ENCODE results near the gene PLD1. TPM values are rescaled to one million over a fixed set of nuclear protein-coding genes. Genes with fewer than 3 reads are reported as not detected.

Gene PLD1
- total and polyA plus RNA-seq, 3 experiments from 2014 or later, result 0.59 to 14.5 (median 1.3) TPM

GRCh38 chr3:171672538-171672937, 137.7 kb downstream of the PLD1 start:
- no peaks in the 10 kb centered on the region for H3K4me1 Mint-ChIP-seq
- Histone ChIP-seq H3K27me3 (ENCODE audit: insufficient read depth, low read length, poor library complexity, severe bottlenecking) (no peaks in the 10 kb centered on the region), H3K4me3 (ENCODE audit: low read length) (no peak overlapping the region), H3K27ac (ENCODE audit: low read depth, low read length) (no peak overlapping the region), H3K9me3 (ENCODE audit: low read length) (no peaks in the 10 kb centered on the region), H3K36me3 (ENCODE audit: insufficient read depth, low read length) (no peaks in the 10 kb centered on the region), H3K4me1 (ENCODE audit: insufficient read depth, low read length) (no peaks in the 10 kb centered on the region)
- no peak for DNase-seq
- ChIA-PET POLR2A (no interaction called here), CTCF (interaction anchor here (1.7 kb wide), 1 partner anchor 14 kb away, joined by 3 read pairs; no protein-coding TSS in a partner anchor)
- no peaks in the 10 kb centered on the region for H3K9me3 Mint-ChIP-seq
- no peaks in the 10 kb centered on the region for H3K36me3 Mint-ChIP-seq
- peaks cover 3 to 8% of the 10 kb centered on the region in 2 donors for H3K27me3 Mint-ChIP-seq
- no peak overlapping the region for H3K4me3 Mint-ChIP-seq
- H3K27ac Mint-ChIP-seq, result no peak overlapping the region

DNA sequence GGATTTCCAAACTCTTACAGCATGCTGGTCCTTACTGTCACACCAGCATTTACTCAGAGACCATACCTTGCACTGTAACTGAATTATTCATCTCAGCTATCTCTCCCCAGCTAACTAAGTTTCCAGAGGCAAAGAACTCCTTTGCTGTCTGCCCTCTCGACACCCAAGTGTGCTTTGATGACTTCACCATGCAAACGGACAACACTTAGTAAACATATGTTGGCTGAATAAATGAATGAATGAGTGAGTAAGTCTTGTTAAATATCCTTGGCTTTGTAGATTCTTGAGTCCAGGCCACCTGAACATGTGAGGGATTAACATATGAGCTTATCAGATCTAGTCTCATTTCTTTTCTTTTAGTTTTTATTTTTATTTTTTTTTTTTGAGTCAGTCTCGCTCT, 138.2 kb downstream of the PLD1 start:
- DNase-seq, result no peak
- ChIA-PET POLR2A (no interaction called here), CTCF (interaction anchor here (1.7 kb wide), 1 partner anchor 14 kb away, joined by 3 read pairs; no protein-coding TSS in a partner anchor)
- Histone ChIP-seq H3K4me1 (ENCODE audit: insufficient read depth, low read length) (no peaks in the 10 kb centered on the region), H3K9me3 (ENCODE audit: low read length) (no peaks in the 10 kb centered on the region), H3K36me3 (ENCODE audit: insufficient read depth, low read length) (no peaks in the 10 kb centered on the region), H3K4me3 (ENCODE audit: low read length) (no peak overlapping the region), H3K27me3 (ENCODE audit: insufficient read depth, low read length, poor library complexity, severe bottlenecking) (no peaks in the 10 kb centered on the region), H3K27ac (ENCODE audit: low read depth, low read length) (no peak overlapping the region)
- Mint-ChIP-seq H3K27ac (no peak overlapping the region), H3K4me1 (no peaks in the 10 kb centered on the region), H3K36me3 (no peaks in the 10 kb centered on the region), H3K4me3 (no peak overlapping the region), H3K9me3 (no peaks in the 10 kb centered on the region), H3K27me3 (peaks cover 1 to 4% of the 10 kb centered on the region in 2 donors)

- Histone ChIP-seq H3K27me3 (ENCODE audit: insufficient read depth, low read length, poor library complexity, severe bottlenecking) (no peaks in the 10 kb centered on the region), H3K27ac (ENCODE audit: low read depth, low read length) (no peak overlapping the region), H3K4me1 (ENCODE audit: insufficient read depth, low read length) (no peaks in the 10 kb centered on the region), H3K4me3 (ENCODE audit: low read length) (no peak overlapping the region), H3K36me3 (ENCODE audit: insufficient read depth, low read length) (no peaks in the 10 kb centered on the region), H3K9me3 (ENCODE audit: low read length) (no peaks in the 10 kb centered on the region)
- DNase-seq, result no peak
- Mint-ChIP-seq H3K9me3 (no peaks in the 10 kb centered on the region), H3K27ac (no peak overlapping the region), H3K36me3 (no peaks in the 10 kb centered on the region), H3K4me1 (no peaks in the 10 kb centered on the region), H3K4me3 (no peak overlapping the region), H3K27me3 (peaks cover 1 to 2% of the 10 kb centered on the region in 2 donors)
- CTCF ChIA-PET, result no interaction called here
- POLR2A ChIA-PET, result no interaction called here
Observed at GRCh38 chr3:171671709-171672108, 138.6 kb downstream of the PLD1 start.

DNA sequence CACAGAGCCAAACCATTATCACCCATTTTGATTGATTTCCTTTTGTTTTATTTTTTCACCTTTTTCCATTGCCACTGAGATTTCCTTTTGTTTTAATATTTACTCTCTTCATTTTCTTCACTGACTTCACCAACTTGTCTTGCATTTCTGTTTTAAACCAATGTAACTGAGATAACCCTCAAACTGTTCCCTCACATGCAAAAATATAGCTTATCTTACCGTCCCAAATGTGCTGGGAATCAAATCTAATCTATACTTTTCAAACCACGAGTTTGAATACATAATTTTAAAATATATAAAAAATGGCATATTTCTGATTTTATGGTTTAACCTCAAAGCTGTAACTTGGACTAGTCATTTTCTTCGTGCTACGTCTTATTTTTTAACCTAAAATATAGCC, 143.8 kb downstream of the PLD1 start:
- Histone ChIP-seq H3K36me3 (ENCODE audit: insufficient read depth, low read length) (no peaks in the 10 kb centered on the region), H3K4me1 (ENCODE audit: insufficient read depth, low read length) (no peaks in the 10 kb centered on the region), H3K27me3 (ENCODE audit: insufficient read depth, low read length, poor library complexity, severe bottlenecking) (peaks cover 3% of the 10 kb centered on the region), H3K9me3 (ENCODE audit: low read length) (no peaks in the 10 kb centered on the region), H3K4me3 (ENCODE audit: low read length) (no peak overlapping the region), H3K27ac (ENCODE audit: low read depth, low read length) (no peak overlapping the region)
- Mint-ChIP-seq H3K4me1 (no peaks in the 10 kb centered on the region), H3K27me3 (peaks cover 3 to 31% of the 10 kb centered on the region in 2 donors), H3K9me3 (no peaks in the 10 kb centered on the region), H3K36me3 (peaks cover 0 to 2% (median 0%) of the 10 kb centered on the region in 3 donors), H3K27ac (peak overlapping the region in 1 of 8 donors; percentile 79), H3K4me3 (no peak overlapping the region)
- CTCF ChIA-PET, result no interaction called here
- DNase-seq, result no peak
- POLR2A ChIA-PET, result no interaction called here

DNA sequence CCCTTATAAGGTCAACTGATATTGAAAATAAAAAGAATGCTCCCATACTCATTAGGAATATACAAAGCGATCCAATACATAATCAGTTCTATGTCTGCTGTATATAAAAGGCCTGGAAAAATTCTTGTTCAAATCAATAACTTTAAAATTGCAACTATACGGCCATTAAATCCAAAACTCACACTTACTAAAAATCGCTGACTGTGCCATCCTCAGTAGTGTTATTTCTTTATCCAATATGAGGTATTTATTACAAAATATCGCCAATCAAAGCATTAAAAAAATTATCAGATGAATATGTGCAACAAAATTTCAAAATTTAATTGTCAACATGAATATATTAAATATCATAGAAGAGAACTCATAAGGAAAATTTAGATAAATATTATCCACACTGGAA, 146.5 kb downstream of the PLD1 start:
- no peaks in the 10 kb centered on the region for H3K9me3 Mint-ChIP-seq
- CTCF ChIA-PET, result no interaction called here
- POLR2A ChIA-PET, result no interaction called here
- H3K27ac ChIP-seq (ENCODE audit: low read depth, low read length), result no peak overlapping the region
- H3K36me3 ChIP-seq (ENCODE audit: insufficient read depth, low read length), result no peaks in the 10 kb centered on the region
- no peaks in the 10 kb centered on the region for H3K4me1 ChIP-seq (ENCODE audit: insufficient read depth, low read length)
- no peak overlapping the region for H3K27ac Mint-ChIP-seq
- H3K27me3 Mint-ChIP-seq, result peaks cover 3 to 33% of the 10 kb centered on the region in 2 donors
- H3K4me3 Mint-ChIP-seq, result no peak overlapping the region
- no peaks in the 10 kb centered on the region for H3K9me3 ChIP-seq (ENCODE audit: low read length)
- H3K36me3 Mint-ChIP-seq, result peaks cover 0 to 2% (median 0%) of the 10 kb centered on the region in 3 donors
- no peaks in the 10 kb centered on the region for H3K4me1 Mint-ChIP-seq
- H3K4me3 ChIP-seq (ENCODE audit: low read length), result no peak overlapping the region
- peaks cover 3% of the 10 kb centered on the region for H3K27me3 ChIP-seq (ENCODE audit: insufficient read depth, low read length, poor library complexity, severe bottlenecking)
- DNase-seq, result no peak

GRCh38 chr3:171661484-171661883, 148.8 kb downstream of the PLD1 start:
- Histone ChIP-seq H3K4me3 (ENCODE audit: low read length) (no peak overlapping the region), H3K27me3 (ENCODE audit: insufficient read depth, low read length, poor library complexity, severe bottlenecking) (peaks cover 3% of the 10 kb centered on the region), H3K27ac (ENCODE audit: low read depth, low read length) (no peak overlapping the region), H3K4me1 (ENCODE audit: insufficient read depth, low read length) (no peaks in the 10 kb centered on the region), H3K9me3 (ENCODE audit: low read length) (no peaks in the 10 kb centered on the region), H3K36me3 (ENCODE audit: insufficient read depth, low read length) (no peaks in the 10 kb centered on the region)
- POLR2A ChIA-PET, result no interaction called here
- CTCF ChIA-PET, result no interaction called here
- no peak overlapping the region for H3K27ac Mint-ChIP-seq
- H3K4me3 Mint-ChIP-seq, result no peak overlapping the region
- H3K27me3 Mint-ChIP-seq, result peaks cover 2 to 39% of the 10 kb centered on the region in 2 donors
- H3K36me3 Mint-ChIP-seq, result peaks cover 0 to 2% (median 0%) of the 10 kb centered on the region in 3 donors
- DNase-seq, result no peak
- H3K4me1 Mint-ChIP-seq, result no peaks in the 10 kb centered on the region
- no peaks in the 10 kb centered on the region for H3K9me3 Mint-ChIP-seq

DNA sequence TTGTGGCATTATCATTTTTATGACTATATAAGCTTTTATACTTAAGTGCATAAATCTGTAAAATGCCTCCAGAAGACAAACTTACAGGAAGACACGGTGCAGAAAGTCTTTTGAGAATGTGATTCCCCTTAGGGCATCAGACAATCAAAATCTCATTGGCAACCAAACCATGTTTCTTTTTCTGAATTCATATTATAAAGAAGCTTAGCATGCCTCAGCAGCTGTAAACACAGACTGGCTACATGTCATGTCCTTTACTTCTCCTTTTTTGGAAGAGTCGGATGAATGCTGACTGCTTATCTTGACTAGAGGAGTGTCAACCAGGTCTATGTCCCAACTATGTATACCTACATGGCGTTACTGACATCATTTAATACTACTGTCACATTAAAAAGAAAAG, 150.1 kb downstream of the PLD1 start:
- Histone ChIP-seq H3K27me3 (ENCODE audit: insufficient read depth, low read length, poor library complexity, severe bottlenecking) (peaks cover 3% of the 10 kb centered on the region), H3K9me3 (ENCODE audit: low read length) (no peaks in the 10 kb centered on the region), H3K27ac (ENCODE audit: low read depth, low read length) (no peak overlapping the region), H3K36me3 (ENCODE audit: insufficient read depth, low read length) (no peaks in the 10 kb centered on the region), H3K4me3 (ENCODE audit: low read length) (no peak overlapping the region), H3K4me1 (ENCODE audit: insufficient read depth, low read length) (no peaks in the 10 kb centered on the region)
- CTCF ChIA-PET, result interaction anchor here (0.9 kb wide), 1 partner anchor 106 kb away, joined by 3 read pairs; no protein-coding TSS in a partner anchor
- Mint-ChIP-seq H3K4me3 (no peak overlapping the region), H3K36me3 (peaks cover 0 to 2% (median 0%) of the 10 kb centered on the region in 3 donors), H3K9me3 (no peaks in the 10 kb centered on the region), H3K27ac (no peak overlapping the region), H3K27me3 (peaks cover 2 to 30% of the 10 kb centered on the region in 2 donors), H3K4me1 (no peaks in the 10 kb centered on the region)
- no peak for DNase-seq
- POLR2A ChIA-PET, result no interaction called here

DNA sequence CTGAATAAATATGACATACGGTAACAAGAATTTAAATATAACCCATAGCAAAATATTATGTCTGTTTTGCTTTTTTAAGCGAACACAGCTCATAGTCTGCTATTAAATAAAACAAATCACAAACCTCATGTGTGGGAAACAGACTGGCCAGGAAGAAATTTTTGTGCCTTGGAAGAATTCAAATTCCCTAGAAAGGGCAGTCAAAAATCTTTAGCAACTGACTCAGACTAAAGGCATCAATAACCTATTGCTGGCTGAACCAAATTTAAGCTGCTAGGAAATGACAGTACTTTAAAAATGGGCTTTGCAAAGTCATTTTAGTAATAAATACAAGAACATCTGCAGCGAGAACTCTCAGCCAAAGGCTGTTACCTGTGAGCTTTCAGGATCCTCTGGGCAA, 151.4 kb downstream of the PLD1 start:
- Mint-ChIP-seq H3K4me3 (no peak overlapping the region), H3K27me3 (peaks cover 2 to 25% of the 10 kb centered on the region in 2 donors), H3K36me3 (peaks cover 0 to 2% (median 0%) of the 10 kb centered on the region in 3 donors), H3K4me1 (no peaks in the 10 kb centered on the region), H3K9me3 (no peaks in the 10 kb centered on the region), H3K27ac (no peak overlapping the region)
- Histone ChIP-seq H3K27ac (ENCODE audit: low read depth, low read length) (no peak overlapping the region), H3K4me3 (ENCODE audit: low read length) (no peak overlapping the region), H3K9me3 (ENCODE audit: low read length) (no peaks in the 10 kb centered on the region), H3K27me3 (ENCODE audit: insufficient read depth, low read length, poor library complexity, severe bottlenecking) (peaks cover 3% of the 10 kb centered on the region), H3K36me3 (ENCODE audit: insufficient read depth, low read length) (no peaks in the 10 kb centered on the region), H3K4me1 (ENCODE audit: insufficient read depth, low read length) (no peaks in the 10 kb centered on the region)
- no peak for DNase-seq
- CTCF ChIA-PET, result no interaction called here
- POLR2A ChIA-PET, result no interaction called here

DNA sequence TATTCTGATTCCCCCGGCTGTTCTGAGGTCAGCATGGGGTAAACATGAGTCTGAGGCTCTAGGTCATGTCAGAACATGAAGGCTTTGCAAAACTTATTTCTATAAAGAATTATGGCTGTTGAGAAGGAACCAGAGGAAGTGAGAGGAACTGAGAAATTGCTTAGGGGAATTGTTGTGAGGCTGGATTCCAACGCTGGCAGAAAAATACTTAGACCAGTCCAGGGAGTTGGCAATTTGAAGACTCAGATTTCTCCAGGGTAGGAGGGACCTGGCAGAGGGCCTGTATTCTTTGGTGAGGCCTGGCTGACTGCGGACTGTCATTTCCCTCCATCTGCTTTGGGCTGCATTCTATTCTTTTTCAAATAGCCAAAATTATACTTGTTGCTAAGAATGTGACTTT, 155.5 kb downstream of the PLD1 start:
- H3K27me3 Mint-ChIP-seq, result peaks cover 0 to 7% of the 10 kb centered on the region in 2 donors
- H3K36me3 Mint-ChIP-seq, result peaks cover 0 to 1% (median 0%) of the 10 kb centered on the region in 3 donors
- no peak overlapping the region for H3K4me3 ChIP-seq (ENCODE audit: low read length)
- no peaks in the 10 kb centered on the region for H3K9me3 ChIP-seq (ENCODE audit: low read length)
- no peaks in the 10 kb centered on the region for H3K4me1 Mint-ChIP-seq
- ChIA-PET POLR2A (no interaction called here), CTCF (no interaction called here)
- H3K27me3 ChIP-seq (ENCODE audit: insufficient read depth, low read length, poor library complexity, severe bottlenecking), result no peaks in the 10 kb centered on the region
- no peak overlapping the region for H3K27ac ChIP-seq (ENCODE audit: low read depth, low read length)
- no peaks in the 10 kb centered on the region for H3K4me1 ChIP-seq (ENCODE audit: insufficient read depth, low read length)
- no peak for DNase-seq
- no peaks in the 10 kb centered on the region for H3K36me3 ChIP-seq (ENCODE audit: insufficient read depth, low read length)
- no peaks in the 10 kb centered on the region for H3K9me3 Mint-ChIP-seq
- no peak overlapping the region for H3K4me3 Mint-ChIP-seq
- H3K27ac Mint-ChIP-seq, result peak overlapping the region in 1 of 8 donors; percentile 18

Data from CD8-positive, alpha-beta memory T cell (primary cell).